H1 (cell line): ENCODE measurements around the gene FMC1. TPM values are rescaled to one million over a fixed set of nuclear protein-coding genes. Genes with fewer than 3 reads are reported as not detected.

Experiments
- BRCA1 ChIP-seq: IDR thresholded peaks from 2 replicates; pipeline ENCODE4 v1.6.1; 2012; ENCODE audit warnings: low read depth, low read length, improper control_type of control experiment
- CBX5 ChIP-seq: fragments of 300-800, 300-1000 bp; sonication (generic); IDR thresholded peaks from 2 replicates; pipeline ENCODE4 v1.7.1; 2016; ENCODE audit warnings: antibody characterized with exemption, low read length, low read depth
- CEBPB ChIP-seq: IDR thresholded peaks from 2 replicates; pipeline ENCODE4 v1.6.1; 2012; ENCODE audit warnings: low read depth, low read length
- HDAC6 ChIP-seq: IDR thresholded peaks from one replicate; pipeline ENCODE4 v1.7.1; 2012; ENCODE audit warnings: low read depth, mild to moderate bottlenecking, inconsistent platforms, low read length, moderate library complexity
- KDM1A ChIP-seq: fragments of 200-600, 300-600 bp; sonication (generic); IDR thresholded peaks from 2 replicates; pipeline ENCODE4 v1.7.1; 2016; ENCODE audit warnings: mild to moderate bottlenecking, low read length, borderline replicate concordance
- NANOG ChIP-seq: IDR thresholded peaks from 2 replicates; pipeline ENCODE4 v1.6.1; 2011; ENCODE audit warnings: low read length, low read depth, mild to moderate bottlenecking, inconsistent platforms; ENCODE audit not compliant: insufficient read depth, poor library complexity, severe bottlenecking
- TAF1 ChIP-seq: IDR thresholded peaks from 2 replicates; pipeline ENCODE4 v1.6.1; 2011; ENCODE audit warnings: mild to moderate bottlenecking, low read depth, low read length
- TAF7 ChIP-seq: optimal IDR thresholded peaks from 2 replicates; pipeline ENCODE3; 2011; ENCODE audit warnings: low read depth, mild to moderate bottlenecking, inconsistent platforms, low read length, moderate library complexity, borderline replicate concordance
- TCF12 ChIP-seq: IDR thresholded peaks from 2 replicates; pipeline ENCODE4 v1.6.1; 2011; ENCODE audit warnings: low read depth, mild to moderate bottlenecking, low read length
- ZNF274 ChIP-seq: IDR thresholded peaks from 2 replicates; pipeline ENCODE4 v1.7.0; 2012; ENCODE audit warnings: low read length, borderline replicate concordance; ENCODE audit errors: extremely low read depth
- polyA plus RNA-seq, 7 experiments: library from polyadenylated mRNA; depleted of rRNA in 3 of 7; stranded (reverse) in 5 of 7; unstranded in 2 of 7; fragments of >200 nt in 5 of 7; fragments of 200-250 nt in 2 of 7; gene quantifications; 1 replicate in 5 of 7; 2 replicates in 1 of 7; 4 replicates in 1 of 7; pipeline versions ENCODE4 v1.2.1 to v1.2.3, GENCODE V29; 2011 to 2013; ENCODE audit warnings: missing spikeins in 2 of 7, mixed read lengths in 2 of 7
- total RNA-seq: library from RNA; stranded (reverse); fragmentation: NEBNext Ultra II Directional; extraction: Animal tissue kit (Norgen Biotek cat#: 25700); gene quantifications from 2 replicates; pipeline ENCODE4 v1.2.1, GENCODE V29; 2021
- TF ChIP-seq, protein P1 (sequence below): fragments of 300-600 bp; sonication (generic); IDR thresholded peaks from 2 replicates; pipeline ENCODE4 v1.7.1; 2012; ENCODE audit warnings: low read length, moderate library complexity, mild to moderate bottlenecking, inconsistent platforms; ENCODE audit not compliant: insufficient replicate concordance

FMC1 gene
- total and polyA plus RNA-seq, 2 of the 8 experiments (the other 6 are each of a cell fraction or from before 2014, with no cell fraction given) = 15.8 to 28.4 TPM

DNA sequence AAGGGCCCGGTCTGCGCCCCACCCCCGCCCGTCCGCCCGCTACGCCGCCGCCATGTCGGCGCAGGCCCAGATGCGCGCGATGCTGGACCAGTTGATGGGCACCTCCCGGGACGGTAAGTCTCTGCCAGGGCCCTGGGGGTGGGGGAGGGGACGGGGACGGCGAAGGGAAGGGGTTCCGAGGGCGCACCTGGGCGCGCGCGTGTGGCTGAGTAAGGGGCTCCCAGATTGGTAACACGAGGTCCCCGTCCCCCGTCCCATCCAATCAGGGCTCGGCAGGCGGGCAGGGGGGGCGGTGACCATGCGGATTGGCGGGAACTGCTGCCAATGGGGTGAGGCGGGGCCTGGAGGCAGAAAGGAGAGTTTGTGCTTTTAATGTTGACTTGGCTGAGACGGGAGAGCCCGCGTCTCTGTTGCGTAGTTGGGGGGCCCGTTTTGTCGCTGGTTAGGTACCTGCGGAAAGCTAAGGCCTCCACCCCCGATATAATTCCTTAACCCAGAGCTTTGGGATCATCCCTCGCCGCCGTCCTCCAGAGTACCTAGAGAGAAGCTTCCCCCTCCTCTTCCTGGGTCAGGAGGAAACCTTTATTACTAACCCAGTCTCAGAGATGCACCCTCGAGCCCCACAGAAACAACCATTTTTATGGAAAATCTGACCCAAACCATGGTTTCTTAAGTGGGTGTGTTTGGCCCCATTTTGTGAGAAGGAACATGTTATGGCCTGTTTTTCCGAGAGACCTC is 19.2 kb downstream of the FMC1 start (continued):
- TF ChIP-seq, protein P1, sequence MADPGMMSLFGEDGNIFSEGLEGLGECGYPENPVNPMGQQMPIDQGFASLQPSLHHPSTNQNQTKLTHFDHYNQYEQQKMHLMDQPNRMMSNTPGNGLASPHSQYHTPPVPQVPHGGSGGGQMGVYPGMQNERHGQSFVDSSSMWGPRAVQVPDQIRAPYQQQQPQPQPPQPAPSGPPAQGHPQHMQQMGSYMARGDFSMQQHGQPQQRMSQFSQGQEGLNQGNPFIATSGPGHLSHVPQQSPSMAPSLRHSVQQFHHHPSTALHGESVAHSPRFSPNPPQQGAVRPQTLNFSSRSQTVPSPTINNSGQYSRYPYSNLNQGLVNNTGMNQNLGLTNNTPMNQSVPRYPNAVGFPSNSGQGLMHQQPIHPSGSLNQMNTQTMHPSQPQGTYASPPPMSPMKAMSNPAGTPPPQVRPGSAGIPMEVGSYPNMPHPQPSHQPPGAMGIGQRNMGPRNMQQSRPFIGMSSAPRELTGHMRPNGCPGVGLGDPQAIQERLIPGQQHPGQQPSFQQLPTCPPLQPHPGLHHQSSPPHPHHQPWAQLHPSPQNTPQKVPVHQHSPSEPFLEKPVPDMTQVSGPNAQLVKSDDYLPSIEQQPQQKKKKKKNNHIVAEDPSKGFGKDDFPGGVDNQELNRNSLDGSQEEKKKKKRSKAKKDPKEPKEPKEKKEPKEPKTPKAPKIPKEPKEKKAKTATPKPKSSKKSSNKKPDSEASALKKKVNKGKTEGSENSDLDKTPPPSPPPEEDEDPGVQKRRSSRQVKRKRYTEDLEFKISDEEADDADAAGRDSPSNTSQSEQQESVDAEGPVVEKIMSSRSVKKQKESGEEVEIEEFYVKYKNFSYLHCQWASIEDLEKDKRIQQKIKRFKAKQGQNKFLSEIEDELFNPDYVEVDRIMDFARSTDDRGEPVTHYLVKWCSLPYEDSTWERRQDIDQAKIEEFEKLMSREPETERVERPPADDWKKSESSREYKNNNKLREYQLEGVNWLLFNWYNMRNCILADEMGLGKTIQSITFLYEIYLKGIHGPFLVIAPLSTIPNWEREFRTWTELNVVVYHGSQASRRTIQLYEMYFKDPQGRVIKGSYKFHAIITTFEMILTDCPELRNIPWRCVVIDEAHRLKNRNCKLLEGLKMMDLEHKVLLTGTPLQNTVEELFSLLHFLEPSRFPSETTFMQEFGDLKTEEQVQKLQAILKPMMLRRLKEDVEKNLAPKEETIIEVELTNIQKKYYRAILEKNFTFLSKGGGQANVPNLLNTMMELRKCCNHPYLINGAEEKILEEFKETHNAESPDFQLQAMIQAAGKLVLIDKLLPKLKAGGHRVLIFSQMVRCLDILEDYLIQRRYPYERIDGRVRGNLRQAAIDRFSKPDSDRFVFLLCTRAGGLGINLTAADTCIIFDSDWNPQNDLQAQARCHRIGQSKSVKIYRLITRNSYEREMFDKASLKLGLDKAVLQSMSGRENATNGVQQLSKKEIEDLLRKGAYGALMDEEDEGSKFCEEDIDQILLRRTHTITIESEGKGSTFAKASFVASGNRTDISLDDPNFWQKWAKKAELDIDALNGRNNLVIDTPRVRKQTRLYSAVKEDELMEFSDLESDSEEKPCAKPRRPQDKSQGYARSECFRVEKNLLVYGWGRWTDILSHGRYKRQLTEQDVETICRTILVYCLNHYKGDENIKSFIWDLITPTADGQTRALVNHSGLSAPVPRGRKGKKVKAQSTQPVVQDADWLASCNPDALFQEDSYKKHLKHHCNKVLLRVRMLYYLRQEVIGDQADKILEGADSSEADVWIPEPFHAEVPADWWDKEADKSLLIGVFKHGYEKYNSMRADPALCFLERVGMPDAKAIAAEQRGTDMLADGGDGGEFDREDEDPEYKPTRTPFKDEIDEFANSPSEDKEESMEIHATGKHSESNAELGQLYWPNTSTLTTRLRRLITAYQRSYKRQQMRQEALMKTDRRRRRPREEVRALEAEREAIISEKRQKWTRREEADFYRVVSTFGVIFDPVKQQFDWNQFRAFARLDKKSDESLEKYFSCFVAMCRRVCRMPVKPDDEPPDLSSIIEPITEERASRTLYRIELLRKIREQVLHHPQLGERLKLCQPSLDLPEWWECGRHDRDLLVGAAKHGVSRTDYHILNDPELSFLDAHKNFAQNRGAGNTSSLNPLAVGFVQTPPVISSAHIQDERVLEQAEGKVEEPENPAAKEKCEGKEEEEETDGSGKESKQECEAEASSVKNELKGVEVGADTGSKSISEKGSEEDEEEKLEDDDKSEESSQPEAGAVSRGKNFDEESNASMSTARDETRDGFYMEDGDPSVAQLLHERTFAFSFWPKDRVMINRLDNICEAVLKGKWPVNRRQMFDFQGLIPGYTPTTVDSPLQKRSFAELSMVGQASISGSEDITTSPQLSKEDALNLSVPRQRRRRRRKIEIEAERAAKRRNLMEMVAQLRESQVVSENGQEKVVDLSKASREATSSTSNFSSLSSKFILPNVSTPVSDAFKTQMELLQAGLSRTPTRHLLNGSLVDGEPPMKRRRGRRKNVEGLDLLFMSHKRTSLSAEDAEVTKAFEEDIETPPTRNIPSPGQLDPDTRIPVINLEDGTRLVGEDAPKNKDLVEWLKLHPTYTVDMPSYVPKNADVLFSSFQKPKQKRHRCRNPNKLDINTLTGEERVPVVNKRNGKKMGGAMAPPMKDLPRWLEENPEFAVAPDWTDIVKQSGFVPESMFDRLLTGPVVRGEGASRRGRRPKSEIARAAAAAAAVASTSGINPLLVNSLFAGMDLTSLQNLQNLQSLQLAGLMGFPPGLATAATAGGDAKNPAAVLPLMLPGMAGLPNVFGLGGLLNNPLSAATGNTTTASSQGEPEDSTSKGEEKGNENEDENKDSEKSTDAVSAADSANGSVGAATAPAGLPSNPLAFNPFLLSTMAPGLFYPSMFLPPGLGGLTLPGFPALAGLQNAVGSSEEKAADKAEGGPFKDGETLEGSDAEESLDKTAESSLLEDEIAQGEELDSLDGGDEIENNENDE = no peak
- TF ChIP-seq CBX5 (no peak), TCF12 (peak; percentile 90), TAF1 (peak; percentile 91), TAF7 (peak; percentile 88), KDM1A (0 out of 2 replicates have a peak, but pooled peaks have one; percentile 8), ZNF274 (no peak), BRCA1 (no peak), CEBPB (no peak), NANOG (peak; percentile 26), HDAC6 (no peak)
